ENCODE data around the gene SPEM1.

The SPEM1 gene

GRCh38 chr17:7418472-7419152, 1.5 kb upstream of the SPEM1 start:
- Mint-ChIP-seq H3K36me3 (ENCODE audit: low read depth) (no peaks in the 10 kb centered on the region), H3K4me1 (ENCODE audit: low read depth) (no peaks in the 10 kb centered on the region), H3K27ac (no peak overlapping the region), H3K9me3 (no peaks in the 10 kb centered on the region), H3K27me3 (ENCODE audit: low read depth) (no peaks in the 10 kb centered on the region), H3K4me3 (no peak overlapping the region)
- no peak for DNase-seq (ENCODE audit: low spot score)

DNA sequence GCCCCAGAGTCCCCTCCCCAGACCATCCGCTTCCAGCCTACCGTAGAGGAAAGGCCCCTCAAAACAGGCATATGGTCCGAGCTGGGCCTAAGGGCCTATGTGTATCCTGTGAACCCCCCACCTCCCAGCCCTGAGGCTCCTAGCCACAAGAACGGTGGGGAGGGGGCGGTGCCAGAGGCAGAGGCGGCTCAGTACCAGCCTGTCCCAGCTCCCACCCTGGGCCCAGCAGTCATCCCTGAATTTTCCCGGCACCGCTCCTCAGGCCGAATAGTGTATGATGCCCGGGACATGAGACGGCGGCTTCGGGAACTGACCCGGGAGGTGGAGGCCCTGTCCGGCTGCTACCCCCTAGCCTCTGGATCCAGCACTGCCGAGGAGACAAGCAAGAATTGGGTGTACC, 1.1 kb downstream of the SPEM1 start:
- H3K27me3 Mint-ChIP-seq (ENCODE audit: low read depth), result no peaks in the 10 kb centered on the region
- H3K27ac Mint-ChIP-seq, result no peak overlapping the region
- DNase-seq (ENCODE audit: low spot score), result no peak
- H3K36me3 Mint-ChIP-seq (ENCODE audit: low read depth), result no peaks in the 10 kb centered on the region
- H3K4me3 Mint-ChIP-seq, result no peak overlapping the region
- no peaks in the 10 kb centered on the region for H3K4me1 Mint-ChIP-seq (ENCODE audit: low read depth)
- H3K9me3 Mint-ChIP-seq, result no peaks in the 10 kb centered on the region

GRCh38 chr17:7423679-7424078, 3.6 kb downstream of the SPEM1 start:
- no peak overlapping the region for H3K4me3 Mint-ChIP-seq
- no peaks in the 10 kb centered on the region for H3K9me3 Mint-ChIP-seq
- no peak overlapping the region for H3K27ac Mint-ChIP-seq
- DNase-seq (ENCODE audit: low spot score), result no peak
- H3K4me1 Mint-ChIP-seq (ENCODE audit: low read depth), result no peaks in the 10 kb centered on the region
- no peaks in the 10 kb centered on the region for H3K27me3 Mint-ChIP-seq (ENCODE audit: low read depth)
- no peaks in the 10 kb centered on the region for H3K36me3 Mint-ChIP-seq (ENCODE audit: low read depth)

GRCh38 chr17:7425316-7425715, 5.2 kb downstream of the SPEM1 start, which contains the start of gene SPEM2:
Gene SPEM2 (plus strand): TSS chr17:7425616. CDS start chr17:7425689, 73 bp downstream.
- Mint-ChIP-seq H3K27me3 (ENCODE audit: low read depth) (no peaks in the 10 kb centered on the region), H3K4me1 (ENCODE audit: low read depth) (no peaks in the 10 kb centered on the region), H3K36me3 (ENCODE audit: low read depth) (no peaks in the 10 kb centered on the region), H3K4me3 (no peak within 1 kb of the TSS), H3K27ac (no peak within 1 kb of the TSS), H3K9me3 (no peaks in the 10 kb centered on the region)
- DNase-seq (ENCODE audit: low spot score), result no peak

DNA sequence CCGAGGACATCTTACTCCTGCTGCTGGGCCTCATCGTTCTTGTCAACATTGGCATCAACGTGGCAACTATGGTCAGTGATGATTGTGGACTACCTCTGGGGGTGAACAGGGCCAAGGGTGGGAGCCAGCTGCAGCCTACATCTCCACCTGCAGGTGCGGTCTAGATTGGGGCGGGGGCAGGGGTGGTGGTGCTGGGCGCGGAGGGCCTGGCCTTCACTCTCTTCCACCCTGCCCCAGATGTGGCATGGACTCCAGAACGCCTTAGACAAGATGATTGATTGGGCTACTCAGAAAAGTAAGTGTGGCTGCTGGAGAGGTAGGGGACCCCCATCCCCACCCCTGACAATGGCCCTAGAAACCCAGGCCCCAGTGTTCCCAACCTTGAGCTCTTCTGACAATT, 5.6 kb downstream of the SPEM1 start:
- DNase-seq (ENCODE audit: low spot score), result no peak
- no peak overlapping the region for H3K27ac Mint-ChIP-seq

DNA sequence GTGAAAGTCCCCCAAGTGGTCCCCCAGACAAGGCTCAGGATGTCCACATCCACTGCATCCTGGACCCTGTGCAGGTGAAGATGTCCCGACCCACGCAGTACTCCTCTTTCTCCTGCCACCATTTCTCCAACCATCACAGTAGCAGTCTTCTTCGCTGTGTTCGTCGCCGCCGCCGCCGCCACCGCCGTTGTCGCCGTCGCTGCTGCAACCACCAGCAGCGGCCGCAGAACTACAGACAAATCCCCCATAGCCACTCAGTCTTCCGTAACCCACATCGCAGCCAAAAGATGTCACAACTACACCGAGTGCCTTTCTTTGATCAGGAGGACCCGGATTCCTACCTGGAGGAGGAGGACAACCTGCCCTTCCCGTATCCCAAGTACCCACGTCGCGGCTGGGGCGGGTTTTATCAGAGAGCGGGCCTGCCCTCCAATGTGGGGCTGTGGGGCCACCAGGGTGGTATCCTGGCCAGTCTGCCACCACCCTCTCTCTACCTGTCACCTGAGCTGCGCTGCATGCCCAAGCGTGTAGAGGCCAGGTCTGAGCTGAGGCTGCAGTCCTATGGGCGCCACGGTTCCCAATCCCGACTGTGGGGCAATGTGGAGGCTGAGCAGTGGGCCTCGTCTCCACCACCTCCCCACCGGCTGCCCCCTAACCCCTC, 6.2 kb downstream of the SPEM1 start:
- H3K27me3 Mint-ChIP-seq (ENCODE audit: low read depth), result no peaks in the 10 kb centered on the region

More for the DNA sequence above, 5.6 kb downstream of the SPEM1 start:
- H3K9me3 Mint-ChIP-seq, result no peaks in the 10 kb centered on the region
- H3K27me3 Mint-ChIP-seq (ENCODE audit: low read depth), result no peaks in the 10 kb centered on the region
- no peak overlapping the region for H3K4me3 Mint-ChIP-seq
- no peaks in the 10 kb centered on the region for H3K4me1 Mint-ChIP-seq (ENCODE audit: low read depth)
- H3K36me3 Mint-ChIP-seq (ENCODE audit: low read depth), result no peaks in the 10 kb centered on the region

DNA sequence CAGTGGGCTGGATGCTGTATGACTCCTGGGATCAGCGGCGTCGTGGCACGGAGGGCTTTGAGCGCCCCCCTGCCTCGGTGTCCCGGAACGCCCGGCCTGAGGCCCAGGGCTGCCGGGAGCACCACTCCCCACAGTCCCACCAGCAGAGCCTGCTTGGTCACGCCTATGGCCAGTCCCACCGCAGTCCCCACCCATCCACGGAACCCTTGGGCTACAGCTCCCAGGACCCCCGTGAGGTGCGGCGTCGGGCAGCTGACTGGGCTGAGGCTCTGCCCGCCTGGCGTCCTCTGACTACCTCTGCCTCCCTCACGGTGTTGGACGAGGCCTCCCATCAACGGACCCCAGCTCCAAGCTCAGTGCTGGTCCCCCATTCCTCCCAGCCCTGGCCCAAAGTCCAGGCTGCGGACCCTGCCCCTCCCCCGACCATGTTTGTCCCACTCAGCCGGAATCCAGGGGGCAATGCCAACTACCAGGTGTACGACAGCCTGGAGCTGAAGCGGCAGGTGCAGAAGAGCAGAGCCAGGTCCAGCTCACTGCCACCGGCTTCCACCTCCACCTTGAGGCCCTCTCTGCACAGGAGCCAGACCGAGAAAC, 6.9 kb downstream of the SPEM1 start:
- Mint-ChIP-seq H3K9me3 (no peaks in the 10 kb centered on the region), H3K4me1 (ENCODE audit: low read depth) (no peaks in the 10 kb centered on the region), H3K4me3 (no peak overlapping the region), H3K27me3 (ENCODE audit: low read depth) (no peaks in the 10 kb centered on the region), H3K27ac (no peak overlapping the region), H3K36me3 (ENCODE audit: low read depth) (no peaks in the 10 kb centered on the region)
- DNase-seq (ENCODE audit: low spot score), result no peak

More for the DNA sequence above, 6.2 kb downstream of the SPEM1 start:
- H3K4me1 Mint-ChIP-seq (ENCODE audit: low read depth), result no peaks in the 10 kb centered on the region
- H3K27ac Mint-ChIP-seq, result no peak overlapping the region
- H3K9me3 Mint-ChIP-seq, result no peaks in the 10 kb centered on the region
- H3K4me3 Mint-ChIP-seq, result no peak overlapping the region
- no peak for DNase-seq (ENCODE audit: low spot score)
- H3K36me3 Mint-ChIP-seq (ENCODE audit: low read depth), result no peaks in the 10 kb centered on the region

DNA sequence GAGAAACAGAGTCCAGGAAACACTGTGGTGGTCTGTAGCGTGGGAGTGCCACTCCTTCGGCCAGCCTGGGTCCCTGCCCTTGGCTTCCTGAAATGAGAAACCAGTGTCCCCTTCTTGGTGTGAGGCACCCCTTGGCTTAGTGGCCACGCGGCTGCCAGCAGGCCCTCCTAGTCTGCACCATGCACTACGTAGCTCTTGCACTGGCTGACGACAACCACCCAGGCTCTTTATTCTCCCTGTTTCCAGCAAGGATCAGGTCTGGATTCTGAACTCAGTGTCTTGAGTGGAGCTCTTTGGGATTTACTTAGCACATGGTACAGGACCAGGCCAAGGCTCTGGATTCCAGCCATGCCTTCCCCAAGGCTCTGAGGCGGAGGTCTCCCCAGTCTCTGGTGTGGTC, 7.4 kb downstream of the SPEM1 start:
- Mint-ChIP-seq H3K9me3 (no peaks in the 10 kb centered on the region), H3K36me3 (ENCODE audit: low read depth) (no peaks in the 10 kb centered on the region), H3K4me3 (no peak overlapping the region)

DNA sequence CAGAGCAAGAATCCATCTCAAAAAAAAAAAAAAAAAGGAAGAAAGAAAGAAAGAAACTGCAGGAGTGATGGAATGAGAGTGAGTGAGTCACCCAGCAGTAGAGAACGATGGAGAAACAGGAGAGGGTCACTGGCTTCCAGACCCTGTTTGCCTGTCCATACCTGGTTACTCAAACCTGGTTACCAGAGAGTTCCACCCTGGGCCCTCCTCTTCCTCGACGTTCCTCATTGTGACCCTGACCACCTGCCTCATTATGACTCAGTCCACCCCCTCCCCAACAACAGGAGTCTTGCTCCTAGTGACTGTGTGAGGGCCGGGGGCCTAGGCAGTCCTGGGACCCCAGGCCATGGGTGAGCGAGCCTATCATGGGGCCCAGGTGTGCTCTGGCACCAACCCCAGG, 8.4 kb downstream of the SPEM1 start, which contains the start of gene SPEM3:
Gene SPEM3 (plus strand): TSS at position 301 of the 400 bp plus-strand sequence. CDS start 46 bp downstream, at position 347.
- Mint-ChIP-seq H3K4me1 (ENCODE audit: low read depth) (no peaks in the 10 kb centered on the region), H3K9me3 (no peaks in the 10 kb centered on the region), H3K4me3 (no peak within 1 kb of the TSS), H3K27ac (no peak within 1 kb of the TSS), H3K27me3 (ENCODE audit: low read depth) (no peaks in the 10 kb centered on the region), H3K36me3 (ENCODE audit: low read depth) (no peaks in the 10 kb centered on the region)
- DNase-seq (ENCODE audit: low spot score), result no peak

More for the DNA sequence above, 7.4 kb downstream of the SPEM1 start:
- H3K4me1 Mint-ChIP-seq (ENCODE audit: low read depth), result no peaks in the 10 kb centered on the region
- no peaks in the 10 kb centered on the region for H3K27me3 Mint-ChIP-seq (ENCODE audit: low read depth)
- DNase-seq (ENCODE audit: low spot score), result no peak
- no peak overlapping the region for H3K27ac Mint-ChIP-seq

GRCh38 chr17:7429722-7430121, 9.6 kb downstream of the SPEM1 start:
- no peaks in the 10 kb centered on the region for H3K36me3 Mint-ChIP-seq (ENCODE audit: low read depth)
- no peaks in the 10 kb centered on the region for H3K27me3 Mint-ChIP-seq (ENCODE audit: low read depth)
- no peak overlapping the region for H3K27ac Mint-ChIP-seq
- no peaks in the 10 kb centered on the region for H3K4me1 Mint-ChIP-seq (ENCODE audit: low read depth)
- no peak for DNase-seq (ENCODE audit: low spot score)
- H3K4me3 Mint-ChIP-seq, result no peak overlapping the region
- H3K9me3 Mint-ChIP-seq, result no peaks in the 10 kb centered on the region

GRCh38 chr17:7431231-7431630, 11.1 kb downstream of the SPEM1 start:
- DNase-seq (ENCODE audit: low spot score), result no peak
- no peak overlapping the region for H3K4me3 Mint-ChIP-seq

DNA sequence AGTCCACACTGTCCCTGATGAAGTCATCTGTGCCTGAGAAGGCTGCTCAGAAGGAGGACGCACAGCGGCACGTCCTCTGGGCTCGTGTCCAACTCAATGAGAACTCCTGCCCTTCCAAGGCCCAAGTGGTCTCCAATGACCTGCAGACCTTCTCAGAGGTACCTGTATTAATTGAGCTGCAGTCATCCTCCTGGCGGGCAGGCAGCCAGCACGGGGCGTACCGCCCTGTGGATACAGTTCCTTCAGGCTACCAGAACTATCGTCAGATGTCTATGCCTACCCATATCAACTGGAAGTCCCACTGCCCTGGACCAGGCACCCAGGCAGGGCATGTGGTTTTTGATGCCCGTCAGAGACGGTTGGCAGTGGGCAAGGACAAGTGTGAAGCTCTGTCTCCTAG, 12.2 kb downstream of the SPEM1 start:
- Mint-ChIP-seq H3K9me3 (no peaks in the 10 kb centered on the region), H3K27me3 (ENCODE audit: low read depth) (no peaks in the 10 kb centered on the region), H3K4me1 (ENCODE audit: low read depth) (peaks cover 5% of the 10 kb centered on the region), H3K27ac (no peak overlapping the region), H3K36me3 (ENCODE audit: low read depth) (peaks cover 2% of the 10 kb centered on the region), H3K4me3 (no peak overlapping the region)
- DNase-seq (ENCODE audit: low spot score), result no peak

More at GRCh38 chr17:7431231-7431630, 11.1 kb downstream of the SPEM1 start:
- Mint-ChIP-seq H3K4me1 (ENCODE audit: low read depth) (peaks cover under 1% of the 10 kb centered on the region), H3K27ac (no peak overlapping the region), H3K27me3 (ENCODE audit: low read depth) (no peaks in the 10 kb centered on the region), H3K36me3 (ENCODE audit: low read depth) (no peaks in the 10 kb centered on the region), H3K9me3 (no peaks in the 10 kb centered on the region)

- Mint-ChIP-seq H3K27ac (peak overlapping the region; percentile 96), H3K4me1 (ENCODE audit: low read depth) (peaks cover 27% of the 10 kb centered on the region), H3K4me3 (peak overlapping the region; percentile 92), H3K27me3 (ENCODE audit: low read depth) (peaks cover 24% of the 10 kb centered on the region), H3K36me3 (ENCODE audit: low read depth) (peaks cover 15% of the 10 kb centered on the region), H3K9me3 (no peaks in the 10 kb centered on the region)
- DNase-seq (ENCODE audit: low spot score), result peak; percentile 71
Observed at GRCh38 chr17:7435676-7436555, 15.8 kb downstream of the SPEM1 start.
